NT2/D1 (cell line): ENCODE results near the gene RTTN.

Experiments used
- SUZ12 ChIP-seq: IDR thresholded peaks from 2 replicates; pipeline ENCODE4 v1.6.1; 2011; ENCODE audit not compliant: insufficient read length, insufficient read depth; ENCODE audit errors: extremely low read depth
- YY1 ChIP-seq: IDR thresholded peaks from 2 replicates; pipeline ENCODE4 v1.6.1; 2011; ENCODE audit not compliant: insufficient read length, insufficient read depth
- ZNF274 ChIP-seq: IDR thresholded peaks from 2 replicates; pipeline ENCODE4 v1.6.1; 2011; ENCODE audit warnings: mild to moderate bottlenecking, low read depth, low read length

DNA sequence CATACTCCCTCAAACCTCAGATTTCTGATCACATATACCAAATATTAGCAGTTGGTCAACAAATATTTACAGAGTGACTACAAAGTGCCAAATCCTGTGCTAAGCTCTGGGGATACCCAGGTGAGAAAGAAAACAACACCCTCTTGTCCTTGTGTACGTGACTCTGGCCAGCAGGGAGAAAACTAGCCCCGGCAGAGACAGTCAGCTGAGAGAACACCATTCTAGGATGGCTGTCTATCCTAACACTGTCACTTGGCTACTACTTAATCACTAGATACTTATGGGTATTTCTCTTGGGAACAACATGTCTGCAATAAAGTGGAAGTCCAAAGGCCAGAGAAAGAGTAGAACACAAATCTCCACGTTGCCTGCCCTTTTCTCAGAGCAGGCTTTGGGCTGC is 199.9 kb downstream of the RTTN start:
- TF ChIP-seq YY1 (no peak), SUZ12 (no peak), ZNF274 (no peak)
